GM10266 (cell line): ENCODE measurements around the gene ZDHHC8.

ENCODE experiments used
- DNase-seq: peaks from one replicate; pipeline ENCODE4 v3.0.0; 2012; ENCODE audit errors: extremely low spot score
- CTCF ChIP-seq: IDR thresholded peaks from 2 replicates; pipeline ENCODE4 v1.5.1; 2012; ENCODE audit warnings: mild to moderate bottlenecking, low read depth; ENCODE audit not compliant: control insufficient read depth, insufficient read depth; ENCODE audit errors: missing control alignments

Gene ZDHHC8

GRCh38 chr22:20181194-20181883 lies 49.7 kb downstream of the ZDHHC8 start:
- TF ChIP-seq CTCF = no peak
- no peak for DNase-seq

GRCh38 chr22:20181884-20182236 lies 50.3 kb downstream of the ZDHHC8 start:
- no peak for DNase-seq
- TF ChIP-seq CTCF = no peak

GRCh38 chr22:20182365-20182764 lies 50.8 kb downstream of the ZDHHC8 start:
- no peak for TF ChIP-seq CTCF
- DNase-seq = no peak

DNA sequence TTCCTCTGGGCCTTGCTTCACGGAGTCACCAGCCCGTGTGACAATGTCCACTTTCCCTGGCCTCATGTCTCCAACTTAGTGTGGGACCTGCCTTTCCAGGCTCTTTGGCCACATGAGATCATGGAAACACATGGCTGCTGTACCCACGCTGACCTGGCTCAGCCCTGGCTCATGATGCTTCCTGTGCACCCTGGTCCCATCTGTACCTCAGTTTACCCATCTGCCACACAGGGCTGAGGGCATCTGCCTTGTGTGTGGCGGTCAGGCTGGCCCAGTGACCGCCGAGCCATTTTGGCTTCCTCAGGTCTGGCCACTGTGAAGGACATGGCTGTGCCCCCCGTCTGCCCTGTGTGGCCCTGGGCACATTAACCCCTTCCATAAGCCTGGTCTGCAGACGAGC lies 51.5 kb downstream of the ZDHHC8 start:
- TF ChIP-seq CTCF = no peak
- DNase-seq = no peak

- DNase-seq = no peak
- no peak for TF ChIP-seq CTCF
Observed at GRCh38 chr22:20183823-20184222, 52.2 kb downstream of the ZDHHC8 start.

GRCh38 chr22:20184501-20185165 lies 53.0 kb downstream of the ZDHHC8 start:
- TF ChIP-seq CTCF = no peak
- DNase-seq = no peak

DNA sequence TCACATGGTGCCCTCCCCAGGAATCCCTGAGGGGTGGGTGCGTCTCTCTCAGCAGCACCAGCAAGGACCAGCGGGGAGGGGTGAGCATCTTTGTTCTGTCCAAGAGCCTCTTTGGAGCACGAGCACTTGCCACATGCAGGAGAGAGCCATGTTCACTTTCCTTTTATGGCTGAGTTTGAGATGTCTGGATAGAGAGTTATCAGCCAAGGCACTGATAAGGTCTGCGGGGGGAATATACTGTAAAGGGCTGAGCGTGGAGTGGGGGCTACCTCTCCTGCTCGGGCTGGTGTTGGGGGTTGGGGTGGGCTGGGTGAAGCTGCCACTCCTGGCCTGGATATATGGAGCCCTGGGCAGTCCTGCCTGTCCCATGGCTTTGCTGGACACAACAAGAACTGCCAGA lies 54.1 kb downstream of the ZDHHC8 start:
- TF ChIP-seq CTCF = no peak
- DNase-seq = no peak
